Ishikawa (cell line): ENCODE data around the gene TBC1D22A.

Experiments
- CEBPB ChIP-seq: IDR thresholded peaks from 2 replicates; pipeline ENCODE4 v1.6.1; 2012
- CREB1 ChIP-seq: IDR thresholded peaks from 2 replicates; pipeline ENCODE4 v1.6.1; 2012; ENCODE audit warnings: low read depth
- EGR1 ChIP-seq: IDR thresholded peaks from 2 replicates; pipeline ENCODE4 v1.6.1; 2012
- EP300 ChIP-seq: IDR thresholded peaks from 2 replicates; pipeline ENCODE4 v1.6.1; 2012; ENCODE audit warnings: borderline replicate concordance
- FOXM1 ChIP-seq: IDR thresholded peaks from 2 replicates; pipeline ENCODE4 v1.6.1; 2012; ENCODE audit warnings: low read depth, borderline replicate concordance
- NFIC ChIP-seq: IDR thresholded peaks from 2 replicates; pipeline ENCODE4 v1.6.1; 2012
- RAD21 ChIP-seq: IDR thresholded peaks from 2 replicates; pipeline ENCODE4 v1.6.1; 2012; ENCODE audit warnings: low read depth
- TAF1 ChIP-seq: IDR thresholded peaks from 2 replicates; pipeline ENCODE4 v1.6.1; 2012; ENCODE audit warnings: low read depth, mild to moderate bottlenecking
- TEAD4 ChIP-seq: IDR thresholded peaks from 2 replicates; pipeline ENCODE4 v1.6.1; 2012
- YY1 ChIP-seq: IDR thresholded peaks from 2 replicates; pipeline ENCODE4 v1.6.1; 2012; ENCODE audit warnings: low read depth
- ZBTB7A ChIP-seq: IDR thresholded peaks from 2 replicates; pipeline ENCODE4 v1.6.1; 2012; ENCODE audit warnings: low read depth
- TF ChIP-seq, protein P1 (sequence below): IDR thresholded peaks from 2 replicates; pipeline ENCODE4 v1.6.1; 2012; ENCODE audit warnings: low read depth, mild to moderate bottlenecking
- TF ChIP-seq, protein P2 (sequence below): IDR thresholded peaks from 2 replicates; pipeline ENCODE4 v1.6.1; 2012
- TF ChIP-seq, protein P3 (sequence below): IDR thresholded peaks from 2 replicates; pipeline ENCODE4 v1.6.1; 2012

DNA sequence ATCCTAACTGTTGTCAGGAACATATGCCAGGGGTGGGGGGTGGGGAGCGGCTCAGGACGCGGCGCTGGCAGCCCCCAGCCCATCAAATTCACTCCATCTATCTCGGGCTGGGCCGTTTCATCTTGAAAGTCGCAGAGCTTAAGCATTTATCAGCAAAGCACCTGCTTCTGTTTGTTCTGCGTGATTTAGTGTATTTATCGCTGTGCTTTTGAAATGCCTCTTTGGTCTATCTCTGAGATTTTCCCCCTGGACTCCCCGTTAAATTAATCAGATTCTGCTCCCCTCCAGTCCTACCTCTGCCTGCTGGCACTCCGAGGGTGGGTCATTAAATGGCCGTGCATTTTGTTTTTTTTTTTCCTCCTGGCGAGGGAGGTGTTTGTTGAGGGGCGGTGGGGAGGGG is 446.2 kb downstream of the TBC1D22A start:
- no peak for TF ChIP-seq TAF1
- no peak for TF ChIP-seq EP300
- no peak for TF ChIP-seq EGR1
- TF ChIP-seq RAD21 = no peak
- no peak for TF ChIP-seq FOXM1
- TF ChIP-seq CREB1 = no peak
- TF ChIP-seq, protein P1, sequence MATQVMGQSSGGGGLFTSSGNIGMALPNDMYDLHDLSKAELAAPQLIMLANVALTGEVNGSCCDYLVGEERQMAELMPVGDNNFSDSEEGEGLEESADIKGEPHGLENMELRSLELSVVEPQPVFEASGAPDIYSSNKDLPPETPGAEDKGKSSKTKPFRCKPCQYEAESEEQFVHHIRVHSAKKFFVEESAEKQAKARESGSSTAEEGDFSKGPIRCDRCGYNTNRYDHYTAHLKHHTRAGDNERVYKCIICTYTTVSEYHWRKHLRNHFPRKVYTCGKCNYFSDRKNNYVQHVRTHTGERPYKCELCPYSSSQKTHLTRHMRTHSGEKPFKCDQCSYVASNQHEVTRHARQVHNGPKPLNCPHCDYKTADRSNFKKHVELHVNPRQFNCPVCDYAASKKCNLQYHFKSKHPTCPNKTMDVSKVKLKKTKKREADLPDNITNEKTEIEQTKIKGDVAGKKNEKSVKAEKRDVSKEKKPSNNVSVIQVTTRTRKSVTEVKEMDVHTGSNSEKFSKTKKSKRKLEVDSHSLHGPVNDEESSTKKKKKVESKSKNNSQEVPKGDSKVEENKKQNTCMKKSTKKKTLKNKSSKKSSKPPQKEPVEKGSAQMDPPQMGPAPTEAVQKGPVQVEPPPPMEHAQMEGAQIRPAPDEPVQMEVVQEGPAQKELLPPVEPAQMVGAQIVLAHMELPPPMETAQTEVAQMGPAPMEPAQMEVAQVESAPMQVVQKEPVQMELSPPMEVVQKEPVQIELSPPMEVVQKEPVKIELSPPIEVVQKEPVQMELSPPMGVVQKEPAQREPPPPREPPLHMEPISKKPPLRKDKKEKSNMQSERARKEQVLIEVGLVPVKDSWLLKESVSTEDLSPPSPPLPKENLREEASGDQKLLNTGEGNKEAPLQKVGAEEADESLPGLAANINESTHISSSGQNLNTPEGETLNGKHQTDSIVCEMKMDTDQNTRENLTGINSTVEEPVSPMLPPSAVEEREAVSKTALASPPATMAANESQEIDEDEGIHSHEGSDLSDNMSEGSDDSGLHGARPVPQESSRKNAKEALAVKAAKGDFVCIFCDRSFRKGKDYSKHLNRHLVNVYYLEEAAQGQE = no peak
- TF ChIP-seq YY1 = no peak
- no peak for TF ChIP-seq NFIC
- TF ChIP-seq CEBPB = no peak
- TF ChIP-seq TEAD4 = no peak
- TF ChIP-seq ZBTB7A = no peak
- TF ChIP-seq, protein P2, sequence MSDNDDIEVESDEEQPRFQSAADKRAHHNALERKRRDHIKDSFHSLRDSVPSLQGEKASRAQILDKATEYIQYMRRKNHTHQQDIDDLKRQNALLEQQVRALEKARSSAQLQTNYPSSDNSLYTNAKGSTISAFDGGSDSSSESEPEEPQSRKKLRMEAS = no peak
- TF ChIP-seq, protein P3, sequence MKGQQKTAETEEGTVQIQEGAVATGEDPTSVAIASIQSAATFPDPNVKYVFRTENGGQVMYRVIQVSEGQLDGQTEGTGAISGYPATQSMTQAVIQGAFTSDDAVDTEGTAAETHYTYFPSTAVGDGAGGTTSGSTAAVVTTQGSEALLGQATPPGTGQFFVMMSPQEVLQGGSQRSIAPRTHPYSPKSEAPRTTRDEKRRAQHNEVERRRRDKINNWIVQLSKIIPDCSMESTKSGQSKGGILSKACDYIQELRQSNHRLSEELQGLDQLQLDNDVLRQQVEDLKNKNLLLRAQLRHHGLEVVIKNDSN = no peak
